NCI-H345 treated with DMSO at 0.1 percent for 48 hours (cell line): ENCODE data around the gene BID.

Experiments used
- DNase-seq: peaks from one replicate; lab custom pipeline; 2025; ENCODE audit not compliant: unreplicated experiment; lab: John Stamatoyannopoulos, UW

Gene BID

DNA sequence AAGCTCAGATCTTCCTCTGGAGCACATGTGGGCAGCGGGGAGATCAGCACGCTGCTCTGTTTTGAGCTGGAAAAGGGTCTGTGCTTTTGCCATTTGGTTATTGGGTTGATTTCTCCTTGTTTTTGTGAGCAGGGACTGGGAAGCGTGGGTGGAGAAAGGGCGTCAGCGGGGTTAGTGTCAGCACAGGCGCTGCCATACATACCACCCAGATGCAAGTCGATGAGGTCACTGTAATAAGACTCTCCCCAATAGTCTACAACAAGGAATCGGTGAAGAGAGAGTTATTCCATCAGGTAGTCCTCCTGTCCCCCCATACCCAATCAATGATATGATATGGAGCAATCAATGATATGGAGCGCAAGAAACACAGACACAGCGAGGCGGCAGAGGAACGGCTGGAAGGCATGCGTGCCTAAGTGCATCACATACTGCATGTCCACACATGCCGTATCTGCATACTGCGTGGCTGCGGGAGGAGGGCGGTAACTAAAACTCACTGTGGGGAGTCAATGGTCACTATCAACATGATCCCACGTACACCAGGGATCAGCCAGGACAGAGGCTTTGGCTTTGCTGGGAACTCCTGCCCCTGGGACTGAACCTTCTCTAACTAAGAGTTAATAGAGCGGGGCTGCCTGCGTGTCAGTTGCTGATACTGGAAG, 29.5 kb upstream of the BID start:
- no peak for DNase-seq

GRCh38 chr22:17802822-17803221, 28.6 kb upstream of the BID start:
- DNase-seq: no peak

GRCh38 chr22:17802411-17802810, 28.1 kb upstream of the BID start:
- no peak for DNase-seq

DNA sequence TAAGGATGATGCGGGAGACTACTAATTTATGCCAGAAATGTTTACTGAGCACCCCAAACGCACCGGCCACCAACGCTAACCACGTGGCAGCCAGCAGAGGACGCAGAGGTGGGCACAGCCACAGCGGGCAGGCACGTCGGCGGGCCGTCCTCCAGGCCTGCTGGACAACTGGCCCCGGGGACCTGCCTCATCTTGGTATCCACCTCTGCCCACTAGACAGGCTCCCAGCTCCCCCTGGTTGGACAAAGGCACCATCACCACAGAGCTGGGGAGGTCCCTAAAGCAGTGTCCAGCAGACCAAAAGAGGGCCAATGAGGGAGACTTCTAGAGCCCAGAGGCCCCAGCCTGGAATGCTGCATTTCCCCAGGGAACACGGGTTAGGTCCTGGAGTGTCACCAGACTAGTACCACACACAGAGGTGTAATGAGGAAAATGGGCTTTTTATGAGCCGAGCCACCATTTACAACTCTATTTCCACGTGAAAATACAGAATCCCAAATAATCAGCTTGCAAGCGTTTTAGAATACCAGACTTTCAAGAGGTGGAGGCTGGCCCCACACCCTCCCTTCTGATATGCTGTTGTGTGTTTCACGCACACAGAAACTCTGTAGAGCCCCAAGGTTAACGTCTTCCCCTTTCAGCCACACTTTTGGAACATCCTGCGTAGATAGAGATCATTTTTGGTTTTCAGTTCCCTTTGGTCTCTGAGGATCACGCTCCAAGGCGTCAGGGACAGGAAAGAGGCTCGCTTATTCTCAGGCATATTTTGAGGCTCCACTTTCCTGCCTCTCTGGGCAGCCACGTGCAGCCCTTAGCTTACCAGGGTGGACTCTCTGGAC, 23.7 kb upstream of the BID start:
- no peak for DNase-seq

DNA sequence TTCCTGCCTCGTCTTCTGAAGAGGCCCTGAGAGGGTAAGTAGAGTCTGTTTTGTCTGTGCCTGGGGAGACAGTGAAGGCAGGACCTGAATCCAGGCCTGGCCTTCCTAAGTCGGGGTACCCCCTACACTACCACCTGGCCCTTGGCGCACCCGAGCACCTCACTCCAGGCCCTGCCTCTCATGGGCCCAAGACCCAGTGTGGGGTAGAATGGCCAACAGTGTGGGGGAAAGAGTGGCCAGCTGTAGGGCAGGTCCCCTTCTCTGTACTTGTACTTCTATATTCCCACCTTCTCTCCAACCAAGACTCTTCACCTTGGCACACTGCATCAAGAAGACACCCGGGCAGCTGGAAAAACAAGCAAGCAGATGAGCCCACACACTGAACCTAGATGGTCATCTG, 22.4 kb upstream of the BID start:
- DNase-seq: no peak

GRCh38 chr22:17795661-17796548, 21.6 kb upstream of the BID start:
- no peak for DNase-seq

DNA sequence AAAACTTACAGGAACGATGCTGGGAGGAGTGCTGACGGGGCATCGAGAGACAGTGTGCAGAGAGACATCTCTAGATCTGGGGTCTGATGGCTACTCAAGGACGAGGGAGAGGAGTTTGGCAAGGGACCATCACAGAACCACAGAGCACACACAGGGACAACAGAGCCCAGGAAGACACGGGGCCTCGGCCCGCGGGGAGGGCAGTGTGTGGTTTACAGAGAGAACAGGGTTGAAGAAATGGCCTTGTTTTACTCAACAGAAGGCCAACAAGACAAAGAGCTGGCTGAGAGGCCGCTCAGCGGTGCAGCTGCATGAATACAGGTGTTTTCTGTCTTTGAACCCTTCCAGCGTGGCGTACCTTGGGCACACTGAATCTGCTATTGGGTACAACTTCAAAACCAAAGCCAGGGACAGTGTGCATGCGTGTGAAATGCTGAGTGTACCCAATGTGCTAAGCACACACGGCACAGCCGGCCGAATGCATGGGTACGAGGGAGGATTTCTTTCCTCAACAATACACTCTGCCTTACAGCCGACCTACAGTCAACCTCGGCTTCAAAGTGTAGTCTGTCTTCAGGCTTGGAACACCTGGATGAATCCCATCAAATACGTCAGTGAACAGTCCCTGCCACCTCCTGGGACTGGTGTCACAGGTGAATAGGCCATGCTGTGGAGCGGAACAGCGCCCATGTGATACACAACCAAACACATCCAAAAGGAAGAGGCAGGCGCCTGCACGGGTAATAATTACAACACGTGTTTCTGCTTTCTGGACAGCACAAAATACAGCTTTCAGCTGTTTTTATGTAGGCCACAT, 20.7 kb upstream of the BID start:
- no peak for DNase-seq

- no peak for DNase-seq
These were observed 18.7 kb upstream of the BID start for GRCh38 chr22:17792854-17793434.

DNA sequence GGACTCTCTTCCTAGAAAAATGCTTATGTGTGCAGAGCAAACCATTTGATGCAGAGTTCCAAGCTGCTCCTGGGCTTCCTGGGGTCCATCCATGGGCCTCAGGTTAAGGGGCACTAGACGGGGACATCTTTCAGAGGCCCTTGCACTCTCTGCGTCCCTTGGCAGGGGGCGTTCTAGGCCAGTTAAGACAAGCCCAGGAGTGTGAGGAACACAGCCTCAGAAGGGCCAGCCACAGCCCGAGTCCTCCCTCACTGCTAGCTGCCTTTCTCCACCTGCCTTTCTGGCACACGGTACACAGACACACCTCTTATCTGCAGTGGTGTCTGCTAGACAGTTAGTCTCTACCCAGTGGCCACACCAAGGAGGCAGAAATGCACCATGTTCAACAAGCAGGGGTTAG, 18.0 kb upstream of the BID start:
- no peak for DNase-seq

DNA sequence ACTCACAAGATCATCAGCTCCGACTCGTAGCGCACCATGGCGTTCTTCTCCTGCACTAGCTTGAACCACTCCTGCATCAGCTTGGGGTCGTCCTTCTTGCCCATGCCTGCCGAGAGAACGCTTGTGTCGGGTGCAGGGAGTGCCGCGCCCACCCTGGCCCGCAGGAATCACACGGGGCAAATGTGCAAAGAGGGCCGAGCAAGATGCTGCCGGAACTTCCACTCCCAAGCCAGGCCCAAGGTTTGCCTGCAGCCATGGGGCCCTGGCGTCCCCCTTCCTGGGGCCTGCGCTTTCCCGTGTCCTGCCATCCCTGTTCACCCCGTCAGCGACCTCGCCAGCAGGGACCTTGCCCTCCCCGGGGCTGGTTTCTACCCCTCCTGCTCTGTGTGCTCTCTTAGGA, 16.9 kb upstream of the BID start:
- no peak for DNase-seq

DNA sequence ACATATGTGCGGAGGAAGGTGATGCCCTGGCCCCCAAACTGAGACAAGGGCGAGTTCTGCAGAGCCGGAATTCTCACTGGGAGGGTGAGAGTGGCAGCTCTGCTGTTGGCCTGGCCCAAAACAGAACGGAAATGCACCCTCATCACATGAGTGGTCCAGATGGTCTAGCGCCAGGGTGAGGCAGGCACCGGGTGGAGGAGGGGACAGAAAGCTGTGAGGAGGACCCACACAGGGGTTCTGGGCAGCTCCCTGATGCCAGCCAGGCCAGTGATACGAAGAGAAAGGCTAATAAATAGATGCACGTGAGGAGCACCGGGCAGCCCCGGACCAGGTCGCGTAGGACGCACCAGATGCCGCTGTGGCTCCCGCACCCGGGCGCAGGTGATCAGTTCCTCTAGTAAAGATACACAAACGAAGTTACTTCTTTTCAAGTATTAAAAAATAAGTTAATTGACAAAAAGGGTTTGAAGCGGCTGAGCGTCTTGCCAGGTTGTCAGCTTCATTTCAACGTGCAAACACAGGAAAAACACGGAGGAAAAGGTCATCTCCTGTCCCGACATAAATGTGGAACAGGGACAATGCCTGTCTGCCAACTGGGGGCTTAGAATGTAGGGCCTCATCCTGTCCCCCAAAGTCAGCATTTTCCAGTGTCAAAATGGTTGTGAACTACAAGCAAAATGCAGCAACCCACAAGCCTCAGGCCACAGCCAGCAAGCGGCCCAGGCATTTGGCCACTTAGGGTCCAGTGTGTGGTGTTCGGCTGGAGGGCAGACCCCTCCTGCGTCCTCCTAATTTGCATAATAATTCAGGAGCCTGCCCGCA, 15.3 kb upstream of the BID start:
- no peak for DNase-seq

DNA sequence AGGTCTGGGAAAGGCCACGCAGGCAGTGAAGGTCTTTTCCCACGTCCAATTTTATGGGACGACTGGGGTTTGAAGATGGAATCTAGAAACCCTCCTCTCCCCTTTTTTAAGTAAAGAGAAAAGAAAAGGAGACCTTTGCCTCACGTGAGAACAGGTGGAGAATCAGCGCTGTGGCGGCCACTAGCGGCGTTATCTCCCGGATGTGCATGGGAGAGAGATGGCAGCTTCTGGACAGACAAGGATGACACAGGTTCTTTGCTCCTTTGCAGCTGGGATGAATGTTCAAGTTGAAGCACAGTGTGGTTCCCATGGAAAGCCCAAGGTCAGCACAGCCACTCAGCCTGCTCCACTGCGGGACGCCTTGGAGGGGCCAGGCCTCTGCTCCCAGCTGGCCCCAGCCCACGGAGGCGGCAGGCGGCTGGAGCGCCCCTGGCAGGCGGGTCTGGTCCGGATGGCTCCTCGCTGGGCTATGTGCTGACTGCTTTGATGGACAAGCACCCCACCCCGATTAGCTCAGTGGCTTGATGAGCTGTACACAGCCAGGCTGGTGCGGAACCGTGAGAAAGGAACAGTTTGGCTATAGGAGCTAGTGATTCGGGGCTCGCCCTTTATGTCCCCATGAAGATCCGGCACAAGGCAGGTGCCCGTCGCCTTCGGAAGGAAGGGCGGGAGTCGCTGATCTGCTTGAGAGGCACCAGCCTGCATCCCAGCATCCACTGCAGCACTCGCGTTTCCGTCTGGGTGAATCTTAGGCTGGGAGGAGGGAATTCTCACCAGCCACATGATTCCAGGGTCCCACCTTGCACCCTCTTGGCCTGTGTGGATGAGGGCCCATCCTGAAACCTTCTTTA, 14.5 kb upstream of the BID start:
- no peak for DNase-seq

GRCh38 chr22:17787716-17788330, 13.6 kb upstream of the BID start:
- DNase-seq: no peak

GRCh38 chr22:17787241-17787640, 13.0 kb upstream of the BID start:
- no peak for DNase-seq

DNA sequence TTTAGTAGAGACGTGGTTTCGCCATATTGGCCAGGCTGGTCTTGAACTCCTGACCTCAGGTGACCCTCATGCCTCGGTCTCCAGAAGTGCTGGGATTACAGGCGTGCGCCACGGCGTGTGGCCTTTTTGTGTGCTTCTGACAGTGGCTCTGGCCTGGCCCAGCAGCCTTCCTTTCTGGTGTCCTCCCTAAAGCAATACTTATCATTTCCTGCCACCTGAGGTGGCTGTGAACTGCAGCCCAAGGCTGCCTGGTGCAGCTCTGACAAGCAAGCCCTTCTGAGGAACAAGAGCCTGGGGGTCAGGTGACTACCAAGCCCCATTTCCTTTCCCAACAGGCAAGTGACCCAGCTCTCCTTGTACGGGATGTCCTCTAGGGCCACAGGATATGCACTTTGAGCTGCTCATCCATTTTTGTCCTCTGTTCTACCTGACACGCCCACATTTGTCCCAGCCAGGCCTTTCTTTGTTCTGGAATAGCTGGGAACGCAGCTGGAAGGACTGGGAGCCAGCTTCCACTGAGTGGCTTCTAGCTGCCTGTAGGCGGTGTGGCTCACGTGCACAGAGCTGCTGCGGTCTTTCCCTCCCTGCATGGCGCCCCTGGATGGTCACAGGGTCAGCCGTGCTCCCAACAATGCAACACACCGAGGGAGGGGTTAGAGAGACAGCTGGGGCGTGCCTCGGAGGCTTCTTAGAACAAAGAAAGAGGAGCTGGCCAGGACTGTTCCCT, 12.3 kb upstream of the BID start:
- peak; percentile 28 for DNase-seq

DNA sequence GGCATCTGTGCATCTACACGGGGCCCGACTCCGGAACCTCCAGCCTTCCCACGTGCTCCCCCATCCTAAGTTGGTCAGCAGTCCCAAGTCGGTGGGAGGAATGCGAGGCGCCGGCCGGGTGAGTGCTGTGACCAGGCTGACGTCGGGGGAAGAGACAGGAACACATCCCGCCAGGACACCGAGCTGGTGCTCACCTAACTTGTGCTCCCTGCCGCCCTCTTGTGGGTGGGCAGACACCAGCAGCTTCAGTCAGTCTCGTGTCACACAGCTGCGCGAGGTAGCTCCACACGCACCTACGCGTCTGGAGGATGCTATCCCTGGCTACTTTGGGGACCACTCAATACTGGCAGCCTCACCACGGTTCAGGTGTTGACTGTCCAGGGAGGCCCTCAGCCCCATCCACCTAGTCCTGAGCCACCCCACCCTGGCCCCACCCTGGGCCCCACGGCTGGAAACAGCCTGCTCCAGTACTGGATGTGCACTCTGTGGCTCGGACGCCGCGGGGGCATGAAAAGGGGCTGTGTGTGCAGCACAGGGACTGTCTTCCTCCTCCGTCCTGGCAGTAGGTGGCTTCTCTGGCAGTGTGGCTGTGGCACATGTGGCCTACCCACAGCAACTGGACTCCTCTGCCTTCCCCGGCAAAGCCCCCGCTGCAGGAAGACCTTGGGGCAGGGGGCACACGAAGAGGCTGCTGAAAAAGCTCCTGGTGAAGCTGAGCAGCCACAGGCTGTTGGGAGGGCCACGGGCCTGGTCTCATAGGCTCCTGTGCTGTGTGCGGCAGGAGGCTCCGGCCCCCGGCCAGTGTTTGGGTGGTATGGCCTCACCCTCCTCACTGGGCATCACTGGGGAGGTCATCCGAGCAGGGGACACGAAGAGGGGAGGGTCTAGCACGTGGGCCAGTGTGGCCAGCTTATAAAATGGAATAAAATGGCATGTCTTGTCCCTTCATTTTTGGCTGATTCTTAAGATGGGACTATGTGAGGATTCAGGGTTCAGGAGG, 11.2 kb upstream of the BID start:
- DNase-seq: no peak
